NCI-H2029 (cell line): ENCODE data around the gene BRINP2.
"Not testable (repeated sequence)": the region's sequence is repeated elsewhere in the genome, so short reads cannot be mapped to it uniquely, and the experiment has no call there.

Experiments used
- DNase-seq: peaks from one replicate; lab custom pipeline; 2025; lab: John Stamatoyannopoulos, UW

Gene BRINP2

DNA sequence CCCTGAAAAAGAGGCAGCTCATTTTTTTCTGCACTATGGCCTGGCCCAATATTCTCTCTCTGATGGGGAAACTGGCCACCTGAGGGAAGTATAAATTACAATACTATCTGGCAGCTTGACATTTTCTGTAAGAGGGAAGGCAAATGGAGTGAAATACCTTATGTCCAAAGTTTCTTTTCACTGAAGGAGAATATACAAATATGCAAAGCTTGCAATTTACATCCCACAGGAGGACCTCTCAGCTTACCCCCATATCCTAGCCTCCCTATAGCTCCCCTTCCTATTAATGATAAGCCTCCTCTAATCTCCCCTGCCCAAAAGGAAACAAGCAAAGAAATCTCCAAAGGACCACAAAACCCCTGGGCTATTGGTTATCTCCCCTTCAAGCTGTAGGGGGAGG, 150.7 kb downstream of the BRINP2 start:
- not testable (repeated sequence) for DNase-seq

DNA sequence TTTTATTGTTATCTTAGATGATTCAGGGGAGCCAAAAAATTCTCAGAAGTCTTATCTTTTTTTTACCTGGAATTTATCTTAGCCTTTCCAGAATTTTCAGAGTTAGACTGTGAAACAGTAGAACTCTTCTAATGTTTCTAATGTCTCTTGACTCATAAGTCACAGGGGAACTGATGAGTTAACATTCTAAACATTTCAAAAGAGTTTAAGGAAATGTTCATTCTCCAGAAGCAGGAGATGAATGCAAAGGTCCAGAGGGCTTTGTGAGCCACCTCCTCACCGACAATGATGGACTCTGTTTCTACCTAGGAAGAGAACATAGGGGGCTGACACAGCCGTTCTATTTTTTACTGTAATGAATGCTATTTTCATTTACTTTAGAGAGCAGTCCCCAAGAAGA, 157.5 kb downstream of the BRINP2 start:
- DNase-seq, result no peak

DNA sequence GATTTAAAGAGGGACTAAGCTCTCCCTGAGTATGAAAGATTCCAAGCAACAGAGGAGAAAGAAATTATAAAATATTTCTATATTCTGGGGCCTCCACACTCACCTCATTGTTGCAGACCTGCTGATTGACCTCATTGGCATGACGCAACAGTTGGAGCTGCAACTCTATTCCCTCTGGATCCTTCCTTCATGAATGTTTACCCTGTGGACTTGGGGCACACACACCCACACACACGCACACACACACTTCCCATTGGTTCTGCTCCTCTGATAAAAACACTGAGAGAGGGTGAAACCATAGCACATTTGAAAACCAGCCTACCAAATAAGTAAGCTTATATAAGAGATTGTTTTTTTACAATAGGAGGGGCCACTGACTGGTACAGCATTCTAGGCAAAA, 159.1 kb downstream of the BRINP2 start:
- DNase-seq, result no peak
